CD4-positive, alpha-beta T cell treated with Interleukin-6 at 100 ng/mL for 8 hours (primary cell): ENCODE measurements around the gene GUF1.
"Not testable (repeated sequence)": the region's sequence is repeated elsewhere in the genome, so short reads cannot be mapped to it uniquely, and the experiment has no call there.

ENCODE experiments used
- DNase-seq: peaks from one replicate; pipeline ENCODE4 v3.0.0-alpha.2; 2020; ENCODE audit warnings: mixed read lengths, low spot score

The GUF1 gene

DNA sequence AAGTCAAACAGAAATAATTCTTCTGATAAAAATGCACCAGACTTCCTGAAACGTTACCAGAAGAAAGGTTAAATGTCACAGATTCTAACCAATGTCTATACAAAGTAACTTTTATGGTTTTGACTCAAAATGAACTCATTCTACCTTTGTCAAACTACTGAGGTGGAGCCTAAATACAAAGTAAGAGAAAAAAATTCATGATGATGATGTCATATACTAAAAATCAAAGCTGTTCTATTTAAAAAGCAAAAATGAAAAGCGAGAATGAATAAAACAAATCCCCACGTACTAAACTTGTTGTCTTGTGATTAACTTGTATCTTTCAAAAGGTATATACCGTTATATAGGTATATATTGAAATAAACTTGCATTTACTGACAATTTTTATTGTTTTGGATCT is 26.5 kb downstream of the GUF1 start:
- DNase-seq: no peak

DNA sequence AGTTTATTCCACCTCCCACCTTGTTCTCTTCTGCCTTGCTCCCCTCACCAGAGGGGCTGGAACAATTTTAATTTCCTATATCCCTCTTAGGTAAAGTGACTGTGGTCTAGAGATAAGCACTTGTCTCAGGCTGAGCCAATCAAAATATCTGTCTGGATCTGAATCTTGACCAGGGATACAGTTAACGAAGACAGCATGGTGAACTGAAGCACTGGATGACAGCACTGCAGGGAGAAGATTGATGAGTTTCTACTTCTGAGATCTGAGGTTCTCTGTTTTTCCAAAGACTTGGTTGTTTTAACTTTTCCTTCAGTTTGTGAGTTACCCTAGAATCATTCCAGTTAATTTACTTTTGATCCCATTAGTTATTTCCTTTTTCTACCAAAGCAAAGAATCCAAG is 34.9 kb downstream of the GUF1 start:
- no peak for DNase-seq

DNA sequence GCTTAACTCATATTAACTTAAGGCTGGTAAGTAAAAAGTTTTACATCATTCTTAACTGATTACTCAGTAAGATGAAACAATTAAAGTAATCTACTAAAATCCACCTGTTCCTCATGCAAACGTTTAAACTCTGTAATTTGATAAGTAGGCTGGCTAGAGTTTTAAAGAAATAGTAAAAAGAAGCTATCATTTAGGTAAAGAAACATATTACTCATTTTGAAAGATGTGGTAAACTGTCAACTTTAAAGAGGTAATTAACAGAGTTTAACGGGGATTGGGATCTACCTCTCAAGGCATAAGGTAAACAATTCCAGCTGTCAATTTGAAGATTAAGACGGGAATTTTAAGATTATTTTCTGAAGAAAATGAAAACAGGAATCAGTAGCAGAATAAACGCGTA is 38.4 kb downstream of the GUF1 start:
- no peak for DNase-seq

DNA sequence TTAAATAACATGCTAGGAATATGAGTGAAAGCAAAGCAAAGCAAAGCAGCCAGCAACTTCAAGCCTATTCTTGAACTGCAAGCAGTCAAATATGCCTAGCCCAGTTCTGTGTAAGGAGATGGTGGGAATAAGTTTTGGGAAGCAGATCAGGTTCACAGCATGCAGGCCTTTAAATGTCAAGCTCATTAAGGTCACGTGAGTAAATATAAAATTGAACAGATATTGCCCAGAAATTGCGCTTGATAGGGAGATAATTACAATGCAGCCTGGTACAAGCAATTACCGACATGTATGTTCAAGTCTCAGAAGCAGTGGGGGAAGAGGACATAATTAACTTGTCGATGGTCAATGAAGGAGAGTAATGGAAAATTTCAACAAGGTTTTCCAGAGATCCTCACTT is 42.2 kb downstream of the GUF1 start:
- no peak for DNase-seq

DNA sequence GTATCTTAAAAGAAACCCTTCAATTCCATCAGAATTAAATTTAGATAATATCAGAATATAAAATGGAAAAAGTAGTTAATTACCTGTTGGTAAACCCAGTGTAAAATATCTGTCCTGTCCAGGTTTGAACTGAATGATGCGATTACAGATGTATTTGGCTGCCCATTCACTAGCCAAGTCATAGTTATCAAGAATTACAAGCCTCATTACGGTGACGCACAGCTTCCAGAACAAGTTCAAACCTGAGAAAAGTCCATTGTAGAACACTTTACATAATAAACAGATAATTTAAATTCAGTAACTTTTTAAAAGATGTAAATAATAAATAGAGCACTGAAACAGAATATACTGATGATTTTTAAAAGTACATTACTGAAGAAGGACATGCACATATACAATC is 43.8 kb downstream of the GUF1 start:
- no peak for DNase-seq

DNA sequence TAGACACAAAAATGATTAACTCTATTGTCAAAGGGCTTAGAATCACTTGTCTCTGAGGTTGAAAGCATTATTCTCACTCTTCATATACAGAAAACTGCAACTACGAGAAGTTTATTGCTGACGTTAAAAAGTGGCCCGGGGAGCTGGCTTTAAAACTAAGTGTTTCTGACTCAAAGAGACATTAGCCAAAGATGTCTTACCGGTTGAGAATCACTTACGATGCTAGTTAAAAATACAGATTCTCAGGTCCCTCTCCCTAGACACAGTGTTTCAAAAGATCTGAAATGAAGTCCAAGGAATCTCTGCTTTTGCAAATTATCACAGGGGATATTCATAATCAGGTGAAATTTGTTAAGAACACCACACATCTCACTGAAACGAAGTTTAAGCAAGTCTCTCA is 46.9 kb downstream of the GUF1 start:
- no peak for DNase-seq

DNA sequence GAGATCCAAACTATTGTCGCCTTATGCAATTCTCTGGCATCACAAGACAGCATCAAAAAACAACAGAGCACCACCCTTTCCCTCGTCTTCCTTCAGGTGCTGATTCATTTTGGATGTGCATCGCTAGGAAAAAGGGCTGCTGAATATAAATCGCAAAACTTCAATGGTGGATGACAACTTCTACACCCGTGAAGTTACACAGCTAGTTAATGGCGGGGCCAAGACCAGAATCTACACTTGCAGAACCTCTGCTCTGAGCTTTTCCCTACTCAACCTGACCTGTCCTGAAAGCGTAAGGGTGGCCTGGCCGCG is 47.5 kb downstream of the GUF1 start:
- DNase-seq: no peak

DNA sequence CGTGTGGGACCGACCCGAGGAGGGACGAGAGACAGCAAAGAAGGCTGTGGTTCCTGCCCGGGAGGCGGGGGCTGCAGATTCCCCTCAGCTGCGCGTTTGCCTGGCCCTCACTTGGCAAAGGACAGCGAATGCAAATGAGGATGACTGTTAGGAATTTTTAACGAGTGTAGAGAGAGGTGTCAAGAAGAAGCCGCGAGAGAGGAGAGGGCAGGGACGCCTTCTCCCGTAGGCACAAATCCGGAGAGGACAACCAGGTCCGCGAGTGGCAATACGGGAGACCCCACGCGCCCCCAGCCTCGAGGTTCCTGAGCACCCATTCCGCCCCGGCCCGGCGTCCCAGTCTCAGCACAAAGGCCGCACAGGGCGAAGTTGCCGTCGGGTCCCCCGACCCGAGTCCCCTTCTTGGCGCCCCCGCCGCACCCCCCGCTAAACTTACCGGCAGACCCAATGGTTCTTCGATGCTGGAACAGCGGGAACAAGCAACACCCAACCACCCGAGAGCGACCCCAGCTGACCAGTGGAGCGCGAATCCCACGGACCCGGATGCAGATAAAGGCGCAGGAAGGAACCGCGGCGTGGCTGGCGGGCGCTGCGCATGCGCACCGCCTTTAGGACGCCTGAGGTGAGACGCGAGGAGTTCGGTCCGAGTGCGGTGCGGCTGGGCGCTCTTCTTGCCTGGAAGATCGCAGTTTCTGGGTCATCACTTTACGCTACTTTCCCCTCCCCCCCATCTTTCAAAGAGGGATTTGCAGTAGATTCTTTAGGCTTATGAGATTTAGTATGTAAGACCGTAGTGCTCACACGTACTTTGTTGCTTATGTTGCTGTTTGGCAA is 48.0 kb downstream of the GUF1 start, which contains the start of gene GNPDA2:
Gene GNPDA2, minus strand, starts transcription at position 519 of the 834 bp plus-strand sequence. CDS start 4,349 bp downstream, outside the sequence.
- peak; percentile 80 for DNase-seq

DNA sequence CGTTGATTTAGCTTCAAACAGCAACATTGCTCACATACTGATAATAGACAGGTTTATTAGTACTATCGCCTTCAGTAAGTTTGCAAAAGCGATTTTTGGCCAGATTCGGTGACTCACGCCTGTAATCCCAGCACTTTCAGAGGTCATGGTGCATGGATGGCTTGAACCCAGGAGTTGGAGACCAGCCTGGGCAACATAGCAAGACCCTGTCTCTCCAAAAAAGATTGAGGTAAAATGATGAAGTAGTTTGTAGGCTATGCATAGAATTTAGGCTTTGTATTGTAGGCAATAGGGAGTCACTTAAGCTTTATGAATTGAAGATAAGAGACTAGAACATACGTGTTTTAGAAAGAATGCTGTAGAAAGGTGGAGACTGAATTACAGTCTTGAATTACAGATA is 49.3 kb downstream of the GUF1 start:
- no peak for DNase-seq

DNA sequence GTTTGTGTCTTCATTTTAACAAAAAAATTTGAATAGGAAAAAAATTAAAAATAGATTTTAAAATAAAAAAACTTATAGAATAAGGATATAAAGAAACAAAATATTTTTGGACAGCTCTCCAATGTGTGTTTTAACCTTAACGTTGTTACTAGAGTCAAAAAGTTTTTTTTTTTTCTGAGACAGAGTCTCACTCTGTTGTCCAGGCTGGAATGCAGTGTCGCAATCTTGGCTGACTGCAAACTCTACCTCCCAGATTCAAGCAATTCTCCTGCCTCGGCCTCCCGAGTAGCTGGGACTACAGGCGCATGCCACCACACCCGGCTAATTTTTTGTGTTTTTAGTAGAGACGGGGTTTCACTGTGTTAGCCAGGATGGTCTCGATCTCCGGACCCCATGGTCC is 50.5 kb downstream of the GUF1 start:
- DNase-seq: not testable (repeated sequence)

DNA sequence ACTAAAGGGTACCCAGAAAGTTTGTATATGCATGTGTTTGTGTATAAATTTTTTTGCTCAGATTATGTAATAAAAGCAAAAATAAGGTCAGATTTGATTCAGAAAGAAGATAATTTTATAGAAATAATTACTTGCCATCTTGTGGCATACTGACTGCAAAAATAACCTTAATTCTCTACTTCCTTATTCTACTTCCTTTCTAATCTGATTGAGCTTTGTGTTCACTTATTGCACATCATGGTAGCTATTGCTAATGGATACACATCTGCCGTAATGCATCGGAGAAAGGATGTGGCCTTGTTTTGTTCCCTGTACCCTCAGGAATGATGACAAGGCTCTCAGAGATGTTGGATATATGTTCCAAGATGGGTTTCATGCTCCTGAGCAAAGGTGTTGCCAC is 58.7 kb downstream of the GUF1 start:
- no peak for DNase-seq

DNA sequence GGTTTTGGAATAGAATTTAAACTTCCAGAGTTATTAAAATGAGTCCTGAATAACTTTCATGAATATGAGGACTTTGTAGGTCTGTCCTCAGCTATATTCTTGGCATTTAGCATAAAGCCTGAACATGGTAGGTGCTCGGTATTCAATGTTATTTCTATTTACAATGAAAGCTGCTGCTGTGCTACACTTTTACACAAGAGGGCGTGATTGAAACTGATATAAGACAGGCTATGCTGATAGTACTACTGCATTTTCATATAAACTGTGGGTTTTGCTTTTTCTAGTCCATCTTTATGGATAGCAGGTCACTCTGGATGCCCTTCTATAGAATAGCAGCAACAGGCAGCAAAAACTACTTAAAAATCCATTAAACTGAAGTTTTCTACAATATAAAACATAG is 60.4 kb downstream of the GUF1 start:
- no peak for DNase-seq

DNA sequence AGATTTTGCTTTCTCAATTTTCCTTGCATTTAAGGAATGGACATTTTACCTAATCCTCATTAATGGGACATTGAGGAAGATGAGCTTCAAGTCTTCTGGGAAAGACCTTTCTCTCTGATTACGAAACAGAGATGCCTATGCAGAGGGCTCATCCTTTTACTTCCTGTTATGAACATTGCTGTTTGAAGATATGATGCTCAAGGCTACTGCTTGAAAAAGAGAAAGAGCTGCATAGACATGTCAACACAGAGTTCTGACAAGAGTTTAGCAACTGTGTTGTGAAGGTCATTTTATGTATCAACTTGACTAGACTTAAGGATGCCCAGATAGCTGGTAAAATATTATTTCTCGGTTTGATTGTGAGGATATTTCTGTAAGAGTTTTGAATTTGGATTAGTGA is 62.0 kb downstream of the GUF1 start:
- no peak for DNase-seq
